Measurements from ENCODE around the gene ASXL2.
"Not testable (repeated sequence)": the region's sequence is repeated elsewhere in the genome, so short reads cannot be mapped to it uniquely, and the experiment has no call there.

ASXL2 gene

DNA sequence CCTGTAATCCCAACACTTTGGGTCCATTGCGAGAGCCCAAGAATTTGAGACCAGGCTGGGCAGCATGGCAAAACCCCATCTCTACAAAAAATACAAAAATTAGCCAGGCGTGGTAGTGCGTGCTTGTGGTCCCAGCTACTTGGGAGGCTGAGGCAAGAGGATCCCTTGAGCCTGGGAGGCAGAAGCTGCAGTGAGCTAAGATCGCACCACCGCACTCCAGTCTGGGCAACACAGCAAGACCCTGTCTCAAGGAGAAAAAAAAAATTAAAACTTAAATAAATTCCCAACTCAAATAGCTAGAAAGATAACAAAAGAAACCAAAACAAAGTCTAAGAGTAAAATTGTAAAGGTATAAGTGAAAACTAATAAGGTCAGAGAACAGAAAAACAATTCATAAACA lies 6.2 kb downstream of the ASXL2 start:
- DNase-seq, result no peak
- TF ChIP-seq POLR2A (IDR thresholded peaks at IDR 0.05; ENCODE audit: low read length), result no peak
- no peak for TF ChIP-seq GATA1 (IDR thresholded peaks at IDR 0.05; ENCODE audit: low read depth, low read length)

- TF ChIP-seq POLR2A (IDR thresholded peaks at IDR 0.05; ENCODE audit: low read length) (no peak), GATA1 (IDR thresholded peaks at IDR 0.05; ENCODE audit: low read depth, low read length) (no peak)
- DNase-seq, result no peak
These were observed 10.8 kb downstream of the ASXL2 start for GRCh38 chr2:25867396-25868003.

DNA sequence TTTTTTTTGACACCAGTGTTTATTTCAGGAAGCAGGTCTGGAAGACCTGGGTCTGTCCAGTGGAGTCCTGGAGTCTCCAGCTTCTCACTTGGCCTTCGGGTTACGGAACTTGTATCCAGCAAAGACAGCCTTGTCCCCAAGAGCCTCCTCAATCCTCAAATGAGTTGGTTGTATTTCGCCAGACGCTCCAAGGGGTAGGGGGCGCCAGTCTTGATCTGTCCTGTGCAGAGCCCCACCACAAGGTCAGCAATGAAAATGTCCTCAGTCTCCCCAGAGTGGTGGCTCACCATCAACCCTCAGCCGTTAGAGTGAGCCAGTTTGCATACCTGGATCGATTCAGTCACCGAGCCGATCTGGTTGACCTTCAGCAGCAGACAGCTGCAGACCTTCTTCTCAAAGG lies 21.9 kb downstream of the ASXL2 start:
- no peak for TF ChIP-seq GATA1 (IDR thresholded peaks at IDR 0.05; ENCODE audit: low read depth, low read length)
- no peak for TF ChIP-seq POLR2A (IDR thresholded peaks at IDR 0.05; ENCODE audit: low read length)
- no peak for DNase-seq

- TF ChIP-seq GATA1 (IDR thresholded peaks at IDR 0.05; ENCODE audit: low read depth, low read length) (no peak), POLR2A (IDR thresholded peaks at IDR 0.05; ENCODE audit: low read length) (no peak)
- DNase-seq, result no peak
These were observed 23.2 kb downstream of the ASXL2 start for GRCh38 chr2:25855065-25855464.

DNA sequence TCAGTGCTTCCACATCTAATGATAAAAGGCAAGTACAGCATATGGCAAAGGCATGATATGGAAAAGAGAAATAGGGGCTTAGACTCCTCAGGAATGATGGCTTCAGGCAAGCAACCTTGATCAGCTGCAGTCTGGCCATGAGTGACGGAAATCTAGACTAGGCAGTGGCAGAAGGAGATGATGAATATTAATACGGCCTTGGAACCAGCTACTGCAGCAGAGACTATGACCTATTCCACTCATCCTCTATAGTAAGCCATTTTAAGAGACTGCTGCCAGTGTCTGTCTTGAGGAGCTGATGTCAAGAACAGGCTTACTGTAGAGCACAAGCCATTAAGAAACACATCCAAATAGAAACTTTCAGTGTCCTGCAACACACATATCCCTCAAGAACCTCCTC lies 23.7 kb downstream of the ASXL2 start:
- TF ChIP-seq GATA1 (IDR thresholded peaks at IDR 0.05; ENCODE audit: low read depth, low read length) (no peak), POLR2A (IDR thresholded peaks at IDR 0.05; ENCODE audit: low read length) (no peak)
- DNase-seq, result no peak

DNA sequence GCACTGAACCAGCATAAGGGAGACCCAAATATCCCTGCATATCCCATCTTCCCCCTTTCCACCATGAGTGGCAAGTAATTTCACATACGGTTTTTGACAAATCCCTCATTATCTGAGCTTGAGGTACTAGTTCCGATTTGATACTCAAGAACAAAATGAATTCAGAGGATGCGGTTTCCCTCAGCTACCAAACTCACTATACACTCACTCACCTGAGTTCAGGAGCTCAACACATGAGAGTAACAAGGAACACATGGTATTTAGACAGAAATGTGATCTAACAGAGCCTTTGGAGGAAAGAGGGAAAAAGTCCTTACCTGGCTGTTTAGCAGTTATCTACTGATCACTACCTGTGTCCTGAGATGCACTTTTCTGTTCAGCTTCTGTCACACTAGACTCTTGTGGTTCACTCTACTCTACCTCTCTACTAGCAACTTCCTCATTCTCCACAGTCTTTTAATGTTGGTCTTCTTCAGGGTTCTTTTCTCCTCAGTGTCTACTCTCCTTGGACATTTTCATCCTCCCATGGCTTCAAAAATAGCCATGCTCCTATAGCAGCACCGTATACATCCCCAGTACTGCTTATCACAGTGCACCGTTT lies 25.1 kb downstream of the ASXL2 start:
- DNase-seq, result no peak
- no peak for TF ChIP-seq POLR2A (IDR thresholded peaks at IDR 0.05; ENCODE audit: low read length)
- no peak for TF ChIP-seq GATA1 (IDR thresholded peaks at IDR 0.05; ENCODE audit: low read depth, low read length)

DNA sequence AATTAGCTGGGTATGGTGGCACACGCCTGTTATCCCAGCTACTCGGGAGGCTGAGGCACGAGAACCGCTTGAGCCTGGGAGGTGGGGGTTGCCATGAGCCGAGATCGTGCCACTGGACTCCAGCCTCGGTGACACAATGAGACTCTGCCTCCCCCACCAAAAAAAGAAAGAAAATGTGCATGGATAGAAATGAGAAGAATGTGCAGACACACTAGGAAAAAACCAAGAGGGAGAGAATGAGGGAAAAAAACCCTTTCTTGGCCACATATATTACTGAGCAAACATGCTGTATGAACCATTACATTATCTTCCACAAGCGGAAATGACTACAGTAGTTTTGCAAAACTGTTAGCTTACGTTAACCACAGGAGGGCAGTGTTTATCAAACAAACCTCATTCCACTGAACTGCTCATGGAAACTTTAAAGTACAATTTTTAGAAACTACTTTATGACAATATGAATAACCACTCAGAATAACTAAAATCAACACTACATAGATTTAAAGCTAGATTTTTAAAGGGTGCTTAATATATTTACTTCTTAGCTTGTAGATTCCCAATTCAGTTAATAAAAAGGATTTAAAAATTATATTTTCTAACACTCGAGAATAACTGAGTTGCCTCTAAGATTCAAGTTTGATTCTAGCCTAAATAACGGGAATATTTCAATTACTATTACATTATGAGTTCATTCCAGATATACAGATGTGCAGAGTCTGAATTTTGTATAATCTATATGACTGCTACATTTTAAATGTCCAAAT lies 26.4 kb downstream of the ASXL2 start:
- no peak for TF ChIP-seq POLR2A (IDR thresholded peaks at IDR 0.05; ENCODE audit: low read length)
- no peak for TF ChIP-seq GATA1 (IDR thresholded peaks at IDR 0.05; ENCODE audit: low read depth, low read length)
- DNase-seq, result peak; percentile 77 to 79

DNA sequence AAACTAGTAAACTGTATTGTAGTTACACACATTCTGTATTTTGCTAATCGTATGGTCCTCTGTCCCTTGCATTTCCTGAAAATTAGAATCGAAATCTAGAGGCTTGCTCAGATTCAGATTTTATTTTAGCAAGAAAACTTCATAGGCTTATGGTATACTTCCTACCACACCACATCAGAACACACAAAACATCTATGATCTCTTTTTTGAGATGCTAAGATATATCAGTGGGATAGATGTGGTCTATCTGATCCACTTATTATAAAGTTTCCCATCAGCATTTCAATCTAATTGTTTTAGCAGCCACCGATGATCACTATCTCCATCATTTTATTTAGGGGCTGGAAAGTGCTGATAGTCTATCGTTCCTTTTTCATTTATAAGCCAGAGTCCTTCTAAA lies 27.9 kb downstream of the ASXL2 start:
- not testable (repeated sequence) for DNase-seq

DNA sequence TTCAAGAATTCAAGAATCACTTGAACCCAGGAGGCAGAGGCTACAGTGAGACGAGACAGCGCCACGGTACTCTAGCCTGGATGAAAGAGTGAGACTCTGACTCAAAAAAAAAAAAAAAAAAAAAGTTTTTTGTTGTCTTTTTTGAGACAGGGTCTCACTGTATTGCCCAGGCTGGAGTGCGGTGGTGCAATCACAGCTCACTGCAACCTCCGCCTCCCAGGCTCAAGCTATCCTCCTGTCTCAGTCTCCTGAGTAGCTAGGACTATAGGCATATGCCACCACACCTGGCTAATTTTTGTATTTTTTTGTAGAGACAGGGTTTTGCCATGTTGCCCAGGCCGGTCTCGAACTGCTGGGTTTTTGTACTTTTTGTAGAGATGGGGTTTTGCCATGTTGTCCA lies 28.9 kb downstream of the ASXL2 start:
- DNase-seq, result not testable (repeated sequence)

GRCh38 chr2:25845843-25846505 lies 32.3 kb downstream of the ASXL2 start:
- no peak for DNase-seq
- TF ChIP-seq POLR2A (IDR thresholded peaks at IDR 0.05; ENCODE audit: low read length) (no peak), GATA1 (IDR thresholded peaks at IDR 0.05; ENCODE audit: low read depth, low read length) (no peak)

DNA sequence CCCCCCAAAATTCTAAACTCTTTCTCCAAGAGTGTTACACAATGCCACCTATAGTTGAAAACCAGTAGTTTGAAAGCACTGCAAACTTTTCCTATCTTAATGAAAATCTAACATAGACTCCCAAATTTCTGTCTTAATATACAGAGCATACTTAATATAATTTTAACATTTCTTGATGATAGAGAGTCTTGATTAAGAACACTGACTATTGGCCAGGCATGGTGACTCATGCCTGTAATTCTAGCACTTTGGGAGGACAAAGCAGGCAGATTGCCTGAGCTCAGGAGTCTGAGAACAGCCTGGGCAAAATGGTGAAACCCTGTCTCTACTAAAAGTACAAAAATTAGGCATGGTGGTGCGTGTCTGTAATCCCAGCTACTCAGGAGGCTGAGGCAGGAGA lies 34.2 kb downstream of the ASXL2 start:
- DNase-seq, result no peak
- no peak for TF ChIP-seq GATA1 (IDR thresholded peaks at IDR 0.05; ENCODE audit: low read depth, low read length)
- TF ChIP-seq POLR2A (IDR thresholded peaks at IDR 0.05; ENCODE audit: low read length), result no peak

- DNase-seq, result no peak
These were observed 36.1 kb downstream of the ASXL2 start for GRCh38 chr2:25842155-25842554.

DNA sequence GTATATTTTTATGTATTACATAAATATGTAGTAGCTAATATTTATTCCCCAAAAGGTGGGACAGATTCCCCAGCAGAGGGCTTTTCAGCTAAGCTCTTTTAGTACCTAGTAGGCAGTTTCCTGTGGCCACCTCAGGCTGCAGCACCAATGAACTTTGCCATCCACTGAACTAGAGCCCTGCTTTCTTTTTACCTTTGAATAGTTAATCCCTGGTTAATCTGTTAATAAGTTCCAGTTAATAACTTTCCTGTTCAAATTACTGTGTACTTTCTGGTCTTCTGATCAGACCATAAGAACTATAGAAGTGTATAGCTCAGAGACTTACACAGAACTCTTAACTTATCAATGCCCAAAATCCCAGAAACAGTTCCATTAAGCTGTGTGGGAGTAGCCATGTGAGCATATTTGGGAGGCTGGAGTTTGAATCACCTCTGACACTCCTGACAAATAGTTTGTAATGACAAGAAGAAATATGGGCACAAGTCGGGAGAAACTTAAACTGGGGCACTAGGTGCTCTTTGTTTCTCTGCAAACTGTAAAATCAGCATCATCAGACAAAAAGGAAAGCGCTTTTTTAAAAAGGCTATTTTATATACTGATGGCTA lies 40.0 kb downstream of the ASXL2 start:
- DNase-seq, result no peak
- TF ChIP-seq GATA1 (IDR thresholded peaks at IDR 0.05; ENCODE audit: low read depth, low read length) (no peak), POLR2A (IDR thresholded peaks at IDR 0.05; ENCODE audit: low read length) (no peak)

More at GRCh38 chr2:25842155-25842554, 36.1 kb downstream of the ASXL2 start:
- TF ChIP-seq POLR2A (IDR thresholded peaks at IDR 0.05; ENCODE audit: low read length) (no peak), GATA1 (IDR thresholded peaks at IDR 0.05; ENCODE audit: low read depth, low read length) (no peak)

GRCh38 chr2:25835906-25836305 lies 42.4 kb downstream of the ASXL2 start:
- TF ChIP-seq POLR2A (IDR thresholded peaks at IDR 0.05; ENCODE audit: low read length) (no peak), GATA1 (IDR thresholded peaks at IDR 0.05; ENCODE audit: low read depth, low read length) (no peak)
- no peak for DNase-seq

All from erythroblast (primary cell).